GM12878 (cell line): ENCODE results near the gene ZNF235. TPM values are rescaled to one million over a fixed set of nuclear protein-coding genes. Genes with fewer than 3 reads are reported as not detected.

Source experiments
- ATAC-seq: fragments of 200-7000 bp; cut with Tn5 transposase; 3 replicates; pipeline ENCODE4 v1.9.1; 2020; ENCODE audit warnings: mild to moderate bottlenecking, moderate library complexity
- BruUV-seq: library from RNA; stranded (reverse); fragments of 400-500 nt; replicated peaks from 2 replicates; lab custom pipeline; 2021; lab: Mats Ljungman, UMichigan
- CTCF ChIA-PET: fragments of 300-600 bp; sonication (Branson Sonifier 250); formaldehyde crosslinking; extraction: SDS; loops from one replicate; lab custom pipeline; 2021; ENCODE audit warnings: inconsistent platforms; lab: Yijun Ruan, JAX
- POLR2A ChIA-PET: fragments of 350-600 bp; formaldehyde crosslinking; extraction: SDS; loops from one replicate; lab custom pipeline; 2021; ENCODE audit warnings: inconsistent platforms; lab: Charles Lee
- RAD21 ChIA-PET: fragments of 300-600 bp; sonication (Branson Sonifier 250); formaldehyde crosslinking; loops from one replicate; lab custom pipeline; 2023; ENCODE audit warnings: antibody characterized with exemption; ENCODE audit not compliant: unreplicated experiment; lab: Charles Lee
- SMC1A ChIA-PET: fragments of 300-600 bp; sonication (Branson Sonifier 250); formaldehyde crosslinking; loops from one replicate; lab custom pipeline; 2023; ENCODE audit not compliant: unreplicated experiment, uncharacterized antibody; lab: Charles Lee
- DNase-seq: peaks from one replicate; pipeline ENCODE4 v3.0.0-alpha.2; 2011; ENCODE audit warnings: low read depth, low spot score
- FAIRE-seq: peaks from 3 replicates; lab custom pipeline; 2011; peaks lifted over from hg19 to GRCh38; lab: Jason Lieb, UNC
- H2AFZ ChIP-seq: 2 replicates; pipeline ENCODE4 v1.6.0; 2011; ENCODE audit warnings: low read depth, low read length, control low read depth; ENCODE audit not compliant: control insufficient read depth
- H3K27ac ChIP-seq: 2 replicates; pipeline ENCODE4 v1.5.1; 2011; ENCODE audit warnings: control low read depth; ENCODE audit not compliant: control insufficient read depth, insufficient read depth
- H3K27me3 ChIP-seq, 2 experiments: replicated peaks in 1 of 2; 2 replicates each; pipeline versions ENCODE4 v1.6.0 to v1.6.1; 2011; ENCODE audit warnings: low read length in 1 of 2; ENCODE audit not compliant: control insufficient read depth in 2 of 2, insufficient read depth in 2 of 2
- H3K36me3 ChIP-seq, 2 experiments: 2 replicates each; pipeline ENCODE4 v1.5.1; 2011; ENCODE audit warnings: low read length in 1 of 2; ENCODE audit not compliant: control insufficient read depth in 2 of 2, insufficient read depth in 2 of 2
- H3K4me1 ChIP-seq: 2 replicates; pipeline ENCODE4 v1.6.1; 2011; ENCODE audit warnings: mild to moderate bottlenecking, low read length, moderate library complexity, mixed read lengths; ENCODE audit not compliant: control insufficient read depth, insufficient read depth
- H3K4me2 ChIP-seq: 2 replicates; pipeline ENCODE4 v1.6.0; 2011; ENCODE audit warnings: control low read depth; ENCODE audit not compliant: control insufficient read depth, insufficient read depth
- H3K4me3 ChIP-seq: fragments of 200-600 bp; sonication (generic); 2 replicates; pipeline ENCODE4 v1.5.1; 2016
- H3K79me2 ChIP-seq: 2 replicates; pipeline ENCODE4 v1.6.0; 2011; ENCODE audit warnings: low read length; ENCODE audit not compliant: control insufficient read depth, insufficient read depth
- H3K9ac ChIP-seq: 2 replicates; pipeline ENCODE4 v1.8.0; 2011; ENCODE audit warnings: low read length, control low read depth, mixed read lengths; ENCODE audit not compliant: control insufficient read depth, insufficient read depth
- H3K9me3 ChIP-seq: replicated peaks from 3 replicates; pipeline ENCODE4 v1.5.1; 2011; ENCODE audit warnings: mild to moderate bottlenecking, low read length; ENCODE audit not compliant: control insufficient read depth, insufficient read depth
- H4K20me1 ChIP-seq: 2 replicates; pipeline ENCODE4 v1.6.0; 2011; ENCODE audit not compliant: control insufficient read depth, insufficient read depth
- BRCA1 ChIP-seq: IDR thresholded peaks from 2 replicates; pipeline ENCODE4 v1.6.1; 2011; ENCODE audit warnings: low read depth, low read length, improper control_type of control experiment
- CREM ChIP-seq: IDR thresholded peaks from 2 replicates; pipeline ENCODE4 v1.6.1; 2014; ENCODE audit warnings: antibody characterized with exemption, low read depth
- EGR1 ChIP-seq, 2 experiments: IDR thresholded peaks; 1 replicate in 1 of 2; 2 replicates in 1 of 2; pipeline ENCODE4 v1.6.1; 2011 to 2012; ENCODE audit warnings: low read depth in 2 of 2, low read length in 2 of 2, borderline replicate concordance in 1 of 2, mild to moderate bottlenecking in 1 of 2, moderate library complexity in 1 of 2
- HCFC1 ChIP-seq: fragments of 150-350 bp; IDR thresholded peaks from 2 replicates; pipeline ENCODE4 v1.6.1; 2014; ENCODE audit warnings: low read length
- IRF4 ChIP-seq: IDR thresholded peaks from 2 replicates; pipeline ENCODE4 v1.6.1; 2011; ENCODE audit warnings: low read depth, low read length
- KDM1A ChIP-seq: fragments of 200-600 bp; sonication (generic); IDR thresholded peaks from 2 replicates; pipeline ENCODE4 v1.6.1; 2016; ENCODE audit warnings: borderline replicate concordance
- MEF2B ChIP-seq: fragments of 450-650 bp; IDR thresholded peaks from 2 replicates; pipeline ENCODE4 v1.6.1; 2018; ENCODE audit warnings: mild to moderate bottlenecking, moderate library complexity; ENCODE audit not compliant: partially characterized antibody, poor library complexity, severe bottlenecking
- MYC ChIP-seq: IDR thresholded peaks from 2 replicates; pipeline ENCODE4 v1.6.1; 2011; ENCODE audit warnings: mild to moderate bottlenecking, low read length, moderate library complexity, inconsistent platforms; ENCODE audit not compliant: insufficient read depth, insufficient replicate concordance, insufficient read length, severe bottlenecking
- NKRF ChIP-seq: fragments of 450-650 bp; conservative IDR thresholded peaks from 2 replicates; pipeline ENCODE4 v1.6.1; 2017; ENCODE audit warnings: mild to moderate bottlenecking, moderate library complexity
- STAT1 ChIP-seq: fragments of 450-650 bp; conservative IDR thresholded peaks from 2 replicates; pipeline ENCODE4 v1.6.1; 2014; ENCODE audit warnings: antibody characterized with exemption, mild to moderate bottlenecking
- WRNIP1 ChIP-seq: IDR thresholded peaks from 2 replicates; pipeline ENCODE4 v1.6.1; 2011; ENCODE audit warnings: low read depth, low read length, improper control_type of control experiment, borderline replicate concordance
- ZBED1 ChIP-seq: IDR thresholded peaks from 2 replicates; pipeline ENCODE4 v1.6.1; 2016; ENCODE audit warnings: borderline replicate concordance
- ZBTB33 ChIP-seq: fragments of 450-650 bp; IDR thresholded peaks from 2 replicates; pipeline ENCODE4 v1.6.1; 2017; ENCODE audit warnings: mild to moderate bottlenecking
- WGBS: methylation state at CpG from one replicate; pipeline ENCODE4 v1.1.6; 2016; ENCODE audit warnings: low lambda C conversion rate; ENCODE audit not compliant: insufficient replicate concordance, insufficient coverage; ENCODE audit errors: missing lambda C conversion rate; 5-methylcytosine and 5-hydroxymethylcytosine counted together
- in situ Hi-C: fragments of 300-500 bp; cut with MboI; formaldehyde crosslinking; loops from 9 replicates; pipeline ENCODE4 v1.14.3; 2018; ENCODE audit warnings: mixed read lengths
- intact Hi-C: fragments of 100-400 bp; cut with micrococcal nuclease; formaldehyde crosslinking; loops from one replicate; pipeline ENCODE4 v1.14.2; 2022; ENCODE audit not compliant: unreplicated experiment
- polyA plus RNA-seq, 11 experiments: library from polyadenylated mRNA; depleted of rRNA in 4 of 11; unstranded in 6 of 11; stranded (reverse) in 5 of 11; fragments of >200 nt; fragmentation: Nextera tagmentation in 4 of 11; fragmentation: Illumina TruSeq in 1 of 11; extraction: Ambion mirVana in 4 of 11; extraction: Trizol in 1 of 11; gene quantifications; 1 replicate in 1 of 11; 2 replicates in 10 of 11; pipeline versions ENCODE4 v1.2.1 to v1.2.3, GENCODE V29; 2011 to 2016; ENCODE audit warnings: inconsistent platforms in 2 of 11, missing spikeins in 2 of 11, low read depth in 1 of 11
- total RNA-seq, 4 experiments: library from RNA; depleted of rRNA in 3 of 4; stranded (reverse); fragments of >200 nt in 3 of 4; fragmentation: Illumina TruSeq in 1 of 4; extraction: Trizol in 1 of 4; gene quantifications; 2 replicates each; pipeline versions ENCODE4 v1.2.1 to v1.2.3, GENCODE V29; 2013 to 2021

ZNF235 gene
- total and polyA plus RNA-seq, 10 of the 15 experiments (the other 5 are each of a cell fraction or from before 2014, with no cell fraction given), result 2.8 to 9.0 (median 4.8) TPM

- Histone ChIP-seq H3K4me1 (no peaks in the 10 kb centered on the region), H3K9ac (no peak overlapping the region), H3K27me3 (no peaks in the 10 kb centered on the region), H3K4me2 (no peak overlapping the region), H2AFZ (no peak overlapping the region), H3K4me3 (no peak overlapping the region), H3K9me3 (no peaks in the 10 kb centered on the region; the same call in 2 of the 3 replicates), H4K20me1 (no peaks in the 10 kb centered on the region), H3K27ac (no peak overlapping the region), H3K36me3 (peaks cover 3 to 18% of the 10 kb centered on the region in 2 experiments), H3K79me2 (no peaks in the 10 kb centered on the region)
- no peak for TF ChIP-seq BRCA1
- no peak for TF ChIP-seq STAT1
- no peak for TF ChIP-seq MEF2B
- 62% methylated on average over 4 of the region's 4 CpGs for WGBS
- SMC1A ChIA-PET, result no interaction called here
- DNase-seq (no peak), FAIRE-seq (no peak), ATAC-seq (no peak)
- CTCF ChIA-PET, result no interaction called here
- intact Hi-C loops (no loop called here), in situ Hi-C loops (no loop called here)
- RAD21 ChIA-PET, result no interaction called here
- BruUV-seq, result no TSS peak
- POLR2A ChIA-PET, result interaction anchor here (0.7 kb wide), 2 partner anchors 143 to 610 kb away, joined by 3 to 4 read pairs; partner anchors contain the start of gene ZNF234
These were observed 19.9 kb downstream of the ZNF235 start for GRCh38 chr19:44284968-44285367.

DNA sequence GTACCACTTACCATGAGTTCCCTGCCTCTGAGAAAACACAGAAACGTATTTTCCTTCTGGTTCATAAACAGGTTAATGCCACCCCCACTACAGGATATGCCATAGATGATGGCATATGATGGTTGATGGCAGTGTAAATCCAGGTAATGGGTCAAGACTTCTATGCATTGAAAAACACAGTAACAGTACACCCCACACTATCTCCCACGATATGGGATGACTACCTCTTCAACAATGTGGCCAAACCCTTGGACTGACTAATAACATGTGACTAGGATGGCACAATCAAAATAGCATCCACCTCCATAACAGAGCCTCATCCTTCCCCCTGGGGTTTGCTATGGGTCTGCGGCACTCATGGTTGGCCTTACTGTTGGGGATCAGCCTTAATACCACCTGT lies 22.0 kb downstream of the ZNF235 start:
- no peaks in the 10 kb centered on the region for H3K4me1 ChIP-seq
- H3K27me3 ChIP-seq, result no peaks in the 10 kb centered on the region
- H4K20me1 ChIP-seq, result no peaks in the 10 kb centered on the region
- no TSS peak for BruUV-seq
- ChIA-PET RAD21 (no interaction called here), SMC1A (interaction anchor here (1.3 kb wide), 1 partner anchor 10 kb away, joined by 3 read pairs; no protein-coding TSS in a partner anchor), CTCF (interaction anchor here (0.6 to 1.7 kb wide), 2 partner anchors 10 to 69 kb away, joined by 3 to 7 read pairs; no protein-coding TSS in a partner anchor), POLR2A (no interaction called here)
- H3K9me3 ChIP-seq, result no peaks in the 10 kb centered on the region; the same call in 2 of the 3 replicates
- ATAC-seq (no peak), DNase-seq (no peak), FAIRE-seq (no peak)
- peaks cover 0 to 8% of the 10 kb centered on the region in 2 experiments; a peak in 3 of 4 replicates for H3K36me3 ChIP-seq
- no peak overlapping the region for H3K4me3 ChIP-seq
- no peak overlapping the region for H3K9ac ChIP-seq
- intact Hi-C loops, result no loop called here
- H3K79me2 ChIP-seq, result no peaks in the 10 kb centered on the region
- no peak overlapping the region for H3K27ac ChIP-seq
- TF ChIP-seq CREM, result no peak
- TF ChIP-seq KDM1A, result no peak
- no peak for TF ChIP-seq MEF2B
- TF ChIP-seq MYC, result no peak
- TF ChIP-seq NKRF, result no peak
- TF ChIP-seq IRF4, result no peak
- no peak for TF ChIP-seq WRNIP1
- no peak for TF ChIP-seq ZBED1
- no peak for TF ChIP-seq ZBTB33
- TF ChIP-seq HCFC1, result no peak
- TF ChIP-seq EGR1 (IDR thresholded peaks at IDR 0.05; ENCODE audit: borderline replicate concordance in 1 of 2, low read depth in 2 of 2, low read length in 2 of 2), result no peak
- 61% methylated on average over 3 of the region's 3 CpGs for WGBS
- H2AFZ ChIP-seq, result no peak overlapping the region
- H3K4me2 ChIP-seq, result no peak overlapping the region
- in situ Hi-C loops, result no loop called here
